D721Med (cell line): ENCODE data around the gene TXLNB.

Experiments
- DNase-seq: peaks from one replicate; pipeline ENCODE4 v3.0.0; 2011; ENCODE audit warnings: low spot score; ENCODE audit not compliant: insufficient read length
- FAIRE-seq: peaks from 2 replicates; lab custom pipeline; 2011; peaks lifted over from hg19 to GRCh38; lab: Jason Lieb, UNC
- CTCF ChIP-seq: IDR thresholded peaks from 2 replicates; pipeline ENCODE4 v1.5.1; 2012; ENCODE audit warnings: mild to moderate bottlenecking, control low read depth; ENCODE audit not compliant: insufficient read depth; ENCODE audit errors: missing control alignments

The TXLNB gene

GRCh38 chr6:139277161-139277560 is 14.6 kb downstream of the TXLNB start:
- FAIRE-seq (no peak), DNase-seq (no peak)
- no peak for TF ChIP-seq CTCF

- DNase-seq = no peak
- TF ChIP-seq CTCF = no peak
- FAIRE-seq = no peak
Measured at GRCh38 chr6:139275279-139276055, 16.3 kb downstream of the TXLNB start.

- no peak for DNase-seq
- no peak for FAIRE-seq
- no peak for TF ChIP-seq CTCF
Measured at GRCh38 chr6:139271056-139271455, 20.7 kb downstream of the TXLNB start.

GRCh38 chr6:139270249-139270648 is 21.5 kb downstream of the TXLNB start:
- DNase-seq = no peak
- TF ChIP-seq CTCF = no peak
- no peak for FAIRE-seq

GRCh38 chr6:139265512-139266190 is 26.1 kb downstream of the TXLNB start:
- FAIRE-seq (no peak), DNase-seq (no peak)
- no peak for TF ChIP-seq CTCF

GRCh38 chr6:139262519-139263300 is 29.1 kb downstream of the TXLNB start:
- no peak for TF ChIP-seq CTCF
- FAIRE-seq (no peak), DNase-seq (no peak)
